ENCODE results near the gene SMYD2. TPM values are rescaled to one million over a fixed set of nuclear protein-coding genes. Genes with fewer than 3 reads are reported as not detected.
A peak's percentile ranks its signal among the peaks of the same experiment; 100 is the strongest.

Gene SMYD2
- total and polyA plus RNA-seq, 2 of the 8 experiments (the other 6 are each of a cell fraction or from before 2014, with no cell fraction given), result 3.0 to 5.2 TPM

DNA sequence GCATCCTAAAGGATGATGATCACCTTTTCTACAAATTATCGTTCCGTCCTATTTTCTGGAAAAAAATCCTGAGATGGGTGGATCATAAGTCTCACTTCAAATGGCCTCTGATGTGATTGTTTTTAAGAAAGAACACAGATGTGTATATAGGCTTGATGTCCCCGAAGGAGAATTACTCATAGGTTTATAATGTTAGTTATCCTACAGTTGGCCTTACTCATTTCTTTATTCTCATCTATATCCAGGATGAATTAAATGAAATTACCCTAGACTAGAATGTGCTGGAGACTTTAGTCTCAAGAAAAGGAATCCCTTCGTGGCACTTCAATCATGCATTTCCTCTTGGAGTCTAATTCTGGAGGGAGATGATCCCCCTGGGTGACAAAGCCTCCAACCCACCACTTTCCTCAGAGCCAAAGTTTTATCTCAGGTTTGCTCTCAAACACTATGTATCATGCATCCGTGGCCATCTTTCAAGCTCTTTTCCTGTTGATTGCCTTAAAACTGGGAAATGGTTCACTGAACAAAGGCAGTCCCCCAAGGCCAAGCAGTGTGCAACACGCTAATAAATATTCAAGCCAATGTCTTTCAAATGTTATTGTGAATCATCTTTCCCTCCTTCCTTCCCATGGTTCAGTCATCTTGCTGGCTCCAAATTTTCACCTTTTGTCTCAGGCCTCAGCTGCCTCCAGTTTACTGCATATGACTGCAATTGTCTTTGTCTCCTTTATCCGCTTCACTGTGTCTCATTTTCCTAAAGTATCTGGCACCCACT is 32.5 kb upstream of the SMYD2 start:
- Histone ChIP-seq H2BK12ac (ENCODE audit: low read depth, low read length) (no peak overlapping the region), H2AK5ac (ENCODE audit: low read depth, low read length) (no peak overlapping the region), H2BK5ac (ENCODE audit: low read depth, low read length) (no peak overlapping the region), H2AFZ (ENCODE audit: low read length) (peak overlapping the region; percentile 68), H2BK20ac (ENCODE audit: low read length) (no peak overlapping the region), H3K9ac (replicated peaks in 1 of 4; ENCODE audit: extremely low read depth in 1 of 4, low read depth in 3 of 4, low read length in 3 of 4) (no peak overlapping the region), H3K23ac (ENCODE audit: insufficient read length) (no peak overlapping the region), H3K18ac (ENCODE audit: extremely low read depth, low read length) (no peak overlapping the region), H3K79me2 (ENCODE audit: control insufficient read depth in 1 of 2, insufficient read depth in 2 of 2, low read length in 2 of 2) (no peaks in the 10 kb centered on the region), H3K4me3 (ENCODE audit: extremely low read depth in 1 of 4, insufficient read depth in 2 of 4, low read depth in 3 of 4, low read length in 4 of 4) (no peak overlapping the region), H3K14ac (ENCODE audit: insufficient read length) (no peak overlapping the region), H3K23me2 (ENCODE audit: low read depth, low read length) (no peaks in the 10 kb centered on the region; the same call in 1 of the 2 replicates), H4K5ac (ENCODE audit: insufficient read length, low read depth, low read length) (no peak overlapping the region), H3K56ac (replicated peaks; ENCODE audit: insufficient read length, low read depth, low read length) (no peak overlapping the region), H4K20me1 (replicated peaks in 1 of 2; ENCODE audit: control insufficient read depth in 1 of 2, insufficient read depth in 2 of 2, low read length in 2 of 2) (no peaks in the 10 kb centered on the region), H3K79me1 (ENCODE audit: low read depth, low read length) (no peaks in the 10 kb centered on the region), H2BK120ac (replicated peaks; ENCODE audit: low read depth, low read length) (no peak overlapping the region), H4K91ac (replicated peaks; ENCODE audit: insufficient read length, low read length) (no peak overlapping the region), H3K4ac (replicated peaks; ENCODE audit: insufficient read length, low read depth, low read length) (no peak overlapping the region), H2BK15ac (ENCODE audit: low read length) (no peak overlapping the region), H3K4me2 (ENCODE audit: insufficient read depth in 1 of 2, low read depth in 2 of 2, low read length in 2 of 2) (peak overlapping the region in 1 of 2 experiments; percentile 26; a peak in 1 of 4 replicates), H3K27ac (ENCODE audit: low read depth, low read length) (no peak overlapping the region), H3K36me3 (ENCODE audit: control insufficient read depth in 2 of 4, insufficient read depth in 4 of 4, low read length in 3 of 4) (no peaks in the 10 kb centered on the region), H3K4me1 (replicated peaks in 1 of 4; ENCODE audit: control insufficient read depth in 3 of 4, insufficient read depth in 4 of 4, low read length in 3 of 4) (peaks cover 1 to 8% (median 4%) of the 10 kb centered on the region in 4 experiments; a peak in 4 of 7 replicates), H4K8ac (ENCODE audit: extremely low read depth, insufficient read depth, low read length) (no peak overlapping the region), H3K9me3 (ENCODE audit: insufficient read depth in 2 of 2, low read depth in 1 of 2, low read length in 1 of 2) (no peaks in the 10 kb centered on the region), H3K27me3 (replicated peaks in 1 of 4; ENCODE audit: control insufficient read depth in 3 of 4, extremely low read depth in 1 of 4, insufficient read depth in 3 of 4, low read length in 3 of 4) (no peaks in the 10 kb centered on the region)
- no peak for DNase-seq (ENCODE audit: low read depth in 1 of 2, low spot score in 2 of 2)
- ChIA-PET POLR2A (ENCODE audit: partially characterized antibody) (no interaction called here), CTCF (ENCODE audit: partially characterized antibody) (interaction anchor here (0.6 to 17.1 kb wide), 5 partner anchors 12 to 864 kb away, joined by 3 to 610 read pairs (median 4); no protein-coding TSS in a partner anchor)
- 84% methylated on average over 7 of the region's 7 CpGs; no CpG with 5 or more reads in 1 of the 2 experiments for WGBS, 2 experiments (ENCODE audit: extremely low coverage in 1 of 2, insufficient coverage in 1 of 2, insufficient read length in 1 of 2, insufficient replicate concordance in 2 of 2, low coverage in 1 of 2, low lambda C conversion rate in 2 of 2, missing lambda C conversion rate in 1 of 2)
- FAIRE-seq, result no peak
- TF ChIP-seq MAFK (IDR thresholded peaks at IDR 0.05; ENCODE audit: low read depth, low read length) (no peak), BACH1 (IDR thresholded peaks at IDR 0.05; ENCODE audit: low read length) (no peak), EZH2 (IDR thresholded peaks at IDR 0.05; ENCODE audit: low read depth, low read length, severe bottlenecking) (no peak), SRF (IDR thresholded peaks at IDR 0.05; ENCODE audit: low read depth, low read length) (no peak), FOSL1 (IDR thresholded peaks at IDR 0.05; ENCODE audit: insufficient read depth, low read depth, low read length) (no peak), CBX8 (IDR thresholded peaks at IDR 0.05; ENCODE audit: borderline replicate concordance, low read depth, low read length) (no peak), CBX5 (IDR thresholded peaks at IDR 0.05; ENCODE audit: low read depth, low read length) (no peak)
- TF ChIP-seq, protein P1, sequence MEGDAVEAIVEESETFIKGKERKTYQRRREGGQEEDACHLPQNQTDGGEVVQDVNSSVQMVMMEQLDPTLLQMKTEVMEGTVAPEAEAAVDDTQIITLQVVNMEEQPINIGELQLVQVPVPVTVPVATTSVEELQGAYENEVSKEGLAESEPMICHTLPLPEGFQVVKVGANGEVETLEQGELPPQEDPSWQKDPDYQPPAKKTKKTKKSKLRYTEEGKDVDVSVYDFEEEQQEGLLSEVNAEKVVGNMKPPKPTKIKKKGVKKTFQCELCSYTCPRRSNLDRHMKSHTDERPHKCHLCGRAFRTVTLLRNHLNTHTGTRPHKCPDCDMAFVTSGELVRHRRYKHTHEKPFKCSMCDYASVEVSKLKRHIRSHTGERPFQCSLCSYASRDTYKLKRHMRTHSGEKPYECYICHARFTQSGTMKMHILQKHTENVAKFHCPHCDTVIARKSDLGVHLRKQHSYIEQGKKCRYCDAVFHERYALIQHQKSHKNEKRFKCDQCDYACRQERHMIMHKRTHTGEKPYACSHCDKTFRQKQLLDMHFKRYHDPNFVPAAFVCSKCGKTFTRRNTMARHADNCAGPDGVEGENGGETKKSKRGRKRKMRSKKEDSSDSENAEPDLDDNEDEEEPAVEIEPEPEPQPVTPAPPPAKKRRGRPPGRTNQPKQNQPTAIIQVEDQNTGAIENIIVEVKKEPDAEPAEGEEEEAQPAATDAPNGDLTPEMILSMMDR (IDR thresholded peaks at IDR 0.05; ENCODE audit: control extremely low read depth in 1 of 3, insufficient read depth in 1 of 3, low read depth in 1 of 3, low read length in 3 of 3), result no peak

All from H1 (cell line).